K562 (cell line): ENCODE measurements around the gene RAE1.

Experiments used
- CTCF ChIP-seq, 3 experiments: IDR thresholded peaks in 2 of 3; conservative IDR thresholded peaks in 1 of 3; 2 replicates each; pipeline ENCODE4 v1.5.1; 2011 to 2012; ENCODE audit warnings: low read length in 3 of 3, mild to moderate bottlenecking in 3 of 3, control low read depth in 2 of 3, improper control_type of control experiment in 1 of 3, inconsistent platforms in 1 of 3, low read depth in 1 of 3, mixed read lengths in 1 of 3, moderate library complexity in 1 of 3; ENCODE audit not compliant: insufficient read depth in 2 of 3
- DACH1 ChIP-seq: fragments of 450-650 bp; IDR thresholded peaks from 2 replicates; pipeline ENCODE4 v1.6.1; 2018; ENCODE audit not compliant: partially characterized antibody
- E2F1 ChIP-seq: sonication (generic); formaldehyde crosslinking; IDR thresholded peaks from 2 replicates; pipeline ENCODE4 v1.8.1; 2023; ENCODE audit warnings: mild to moderate bottlenecking, missing genetic modification reagents, moderate library complexity
- EP300 ChIP-seq: IDR thresholded peaks from 2 replicates; pipeline ENCODE4 v1.6.1; 2012; ENCODE audit warnings: low read length, improper control_type of control experiment
- EZH2 ChIP-seq: IDR thresholded peaks from 2 replicates; pipeline ENCODE4 v1.6.1; 2012; ENCODE audit warnings: low read depth, mild to moderate bottlenecking, inconsistent platforms, low read length, borderline replicate concordance
- KDM1A ChIP-seq, 2 experiments: fragments of 450-650 bp; IDR thresholded peaks; 2 replicates each; pipeline ENCODE4 v1.6.1; 2016; ENCODE audit warnings: mild to moderate bottlenecking in 2 of 2
- NCOA1 ChIP-seq: fragments of 450-650 bp; IDR thresholded peaks from 2 replicates; pipeline ENCODE4 v1.6.1; 2016; ENCODE audit warnings: low read depth
- POLR2A ChIP-seq: fragments of 450-650 bp; conservative IDR thresholded peaks from 2 replicates; pipeline ENCODE4 v1.6.1; 2016
- RAD21 ChIP-seq, 2 experiments: fragments of 250-450 bp in 1 of 2; fragments of 450-650 bp in 1 of 2; sonication (Bioruptor Pico) in 1 of 2; formaldehyde crosslinking in 1 of 2; IDR thresholded peaks in 1 of 2; conservative IDR thresholded peaks in 1 of 2; 2 replicates each; pipeline versions ENCODE4 v1.4.0 to v1.8.0; 2020 to 2022; ENCODE audit warnings: mild to moderate bottlenecking in 2 of 2, moderate library complexity in 1 of 2
- UBTF ChIP-seq, 2 experiments: IDR thresholded peaks; 2 replicates each; pipeline ENCODE4 v1.6.1; 2012; ENCODE audit warnings: improper control_type of control experiment in 2 of 2, low read depth in 2 of 2, low read length in 2 of 2, borderline replicate concordance in 1 of 2
- ZBTB33 ChIP-seq: sonication (generic); formaldehyde crosslinking; IDR thresholded peaks from 2 replicates; pipeline ENCODE4 v1.8.1; 2023; ENCODE audit warnings: mild to moderate bottlenecking, missing genetic modification reagents
- ZHX1 ChIP-seq: fragments of 150-350 bp; conservative IDR thresholded peaks from 2 replicates; pipeline ENCODE4 v1.6.1; 2014; ENCODE audit warnings: low read length

- TF ChIP-seq EP300 (no peak), EZH2 (no peak), RAD21 (CRISPR knock-in tag; conservative IDR thresholded peaks at IDR 0.05 in 1 of 2, IDR thresholded peaks at IDR 0.05 in 1 of 2) (no peak), ZHX1 (no peak), DACH1 (no peak), CTCF (IDR thresholded peaks at IDR 0.05 in 2 of 3, conservative IDR thresholded peaks at IDR 0.05 in 1 of 3; ENCODE audit: insufficient read depth in 2 of 3, low read depth in 1 of 3, low read length in 3 of 3) (no peak), UBTF (IDR thresholded peaks at IDR 0.05; ENCODE audit: borderline replicate concordance in 1 of 2, low read depth in 2 of 2, low read length in 2 of 2) (no peak), NCOA1 (no peak), ZBTB33 (no peak), POLR2A (no peak), KDM1A (IDR thresholded peaks at IDR 0.05) (no peak), E2F1 (CRISPR knock-in tag) (no peak)
These were observed 77.5 kb downstream of the RAE1 start for GRCh38 chr20:57428324-57429158.
